Large intestine (tissue), 12 donors: ENCODE results near the gene MFSD2A. TPM values are rescaled to one million over a fixed set of nuclear protein-coding genes. Genes with fewer than 3 reads are reported as not detected.
A peak's percentile ranks its signal among the peaks of the same experiment; 100 is the strongest.
"Not testable (repeated sequence)": the region's sequence is repeated elsewhere in the genome, so short reads cannot be mapped to it uniquely, and the experiment has no call there.

Experiments
- DNase-seq, 2 donors: peaks; one replicate each; pipeline versions ENCODE4 v3.0.0 to v3.0.0-alpha.2; 2013
- H3K27ac ChIP-seq: one replicate; pipeline ENCODE4 v1.5.1; 2013; ENCODE audit warnings: low read length
- H3K27me3 ChIP-seq: 2 replicates; pipeline ENCODE4 v1.6.1; 2013; ENCODE audit warnings: low read length; ENCODE audit not compliant: control insufficient read depth, insufficient read depth
- H3K36me3 ChIP-seq: 2 replicates; pipeline ENCODE4 v1.6.1; 2013; ENCODE audit warnings: low read length; ENCODE audit not compliant: control insufficient read depth, insufficient read depth
- H3K4me1 ChIP-seq: one replicate; pipeline ENCODE4 v1.6.1; 2013; ENCODE audit warnings: low read length; ENCODE audit not compliant: control insufficient read depth, insufficient read depth
- H3K4me3 ChIP-seq: one replicate; pipeline ENCODE4 v1.5.1; 2013; ENCODE audit warnings: low read length
- H3K9me3 ChIP-seq: one replicate; pipeline ENCODE4 v1.6.1; 2013; ENCODE audit warnings: mild to moderate bottlenecking, low read depth, low read length, moderate library complexity; ENCODE audit not compliant: control insufficient read depth
- WGBS: methylation state at CpG from one replicate; pipeline ENCODE4 v1.1.5; 2013; ENCODE audit warnings: low lambda C conversion rate; ENCODE audit not compliant: insufficient coverage; 5-methylcytosine and 5-hydroxymethylcytosine counted together
- long read RNA-seq, 11 donors: transcript quantifications; one replicate each; lab custom pipeline, GENCODE V29; 2026
- polyA plus RNA-seq: library from polyadenylated mRNA; unstranded; fragments of 120-200 nt; gene quantifications from one replicate; pipeline ENCODE4 v1.2.1, GENCODE V29; 2013

MFSD2A gene
- 27.1 TPM for polyA plus RNA-seq
- long read RNA-seq, donor 1: 0 reads
- long read RNA-seq, donor 2, transcript MFSD2A-202 (14 exons, 2,154 nt): major isoform, 6 of 6 reads
- long read RNA-seq, donor 2, partial matches to known transcripts: 0 of 6 reads
- long read RNA-seq, donor 2, other reads (novel, unspliced or antisense): 0 of 6 reads
- long read RNA-seq, donor 3: 0 reads
- long read RNA-seq, donor 4: 0 reads
- long read RNA-seq, donor 5: 0 reads
- long read RNA-seq, donor 6, transcript MFSD2A-202 (14 exons, 2,154 nt): major isoform, 5 of 5 reads
- long read RNA-seq, donor 6, partial matches to known transcripts: 0 of 5 reads
- long read RNA-seq, donor 6, other reads (novel, unspliced or antisense): 0 of 5 reads
- long read RNA-seq, donor 7, partial matches to known transcripts: 0 of 1 reads
- long read RNA-seq, donor 7, other reads (novel, unspliced or antisense): 0 of 1 reads
- long read RNA-seq, donor 8, partial matches to known transcripts: 5 of 9 reads
- long read RNA-seq, donor 8, other reads (novel, unspliced or antisense): 0 of 9 reads
- long read RNA-seq, donor 9: 0 reads
- long read RNA-seq, donor 10, transcript MFSD2A-202 (14 exons, 2,154 nt): major isoform, 6 of 6 reads
- long read RNA-seq, donor 10, partial matches to known transcripts: 0 of 6 reads
- long read RNA-seq, donor 10, other reads (novel, unspliced or antisense): 0 of 6 reads
- long read RNA-seq, donor 11, partial matches to known transcripts: 5 of 7 reads
- long read RNA-seq, donor 11, other reads (novel, unspliced or antisense): 0 of 7 reads

DNA sequence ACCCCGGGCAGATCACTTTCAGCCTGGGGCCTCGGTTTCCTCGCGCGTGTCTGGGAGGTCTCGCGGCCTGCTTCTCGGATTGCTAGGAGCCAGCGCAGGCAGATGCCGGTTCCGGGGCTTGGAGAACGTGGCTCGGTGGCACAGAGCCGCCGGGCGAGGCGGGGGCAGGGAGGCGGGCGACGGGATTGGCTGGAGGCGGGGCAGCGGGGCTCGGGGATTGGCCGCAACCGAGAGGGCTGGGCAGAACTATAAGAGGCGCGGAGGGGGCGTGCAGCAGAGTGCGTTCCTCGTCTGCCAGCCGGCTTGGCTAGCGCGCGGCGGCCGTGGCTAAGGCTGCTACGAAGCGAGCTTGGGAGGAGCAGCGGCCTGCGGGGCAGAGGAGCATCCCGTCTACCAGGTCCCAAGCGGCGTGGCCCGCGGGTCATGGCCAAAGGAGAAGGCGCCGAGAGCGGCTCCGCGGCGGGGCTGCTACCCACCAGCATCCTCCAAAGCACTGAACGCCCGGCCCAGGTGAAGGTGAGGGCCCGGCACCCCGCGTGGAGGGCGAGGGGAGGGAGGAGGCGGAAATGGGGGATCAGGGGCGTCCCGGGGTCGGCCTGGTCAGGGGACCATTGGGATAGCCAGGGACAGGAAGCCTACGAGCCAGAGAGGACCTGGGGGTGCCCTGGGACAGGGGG lies at the start of gene MFSD2A:
Gene MFSD2A (plus strand): TSS at position 276 of the 677 bp plus-strand sequence. CDS start 148 bp downstream, at position 424.
- peak within 1 kb of the TSS; percentile 75 for H3K4me3 ChIP-seq
- no peaks in the 10 kb centered on the region for H3K27me3 ChIP-seq
- peak; percentile 83 to 91 for DNase-seq
- no peaks in the 10 kb centered on the region for H3K9me3 ChIP-seq
- H3K36me3 ChIP-seq: peaks cover 5% of the 10 kb centered on the region
- peaks cover 15% of the 10 kb centered on the region for H3K4me1 ChIP-seq
- WGBS: no CpG with 5 or more reads among the region's 62 CpGs
- peak within 1 kb of the TSS; percentile 39 for H3K27ac ChIP-seq

DNA sequence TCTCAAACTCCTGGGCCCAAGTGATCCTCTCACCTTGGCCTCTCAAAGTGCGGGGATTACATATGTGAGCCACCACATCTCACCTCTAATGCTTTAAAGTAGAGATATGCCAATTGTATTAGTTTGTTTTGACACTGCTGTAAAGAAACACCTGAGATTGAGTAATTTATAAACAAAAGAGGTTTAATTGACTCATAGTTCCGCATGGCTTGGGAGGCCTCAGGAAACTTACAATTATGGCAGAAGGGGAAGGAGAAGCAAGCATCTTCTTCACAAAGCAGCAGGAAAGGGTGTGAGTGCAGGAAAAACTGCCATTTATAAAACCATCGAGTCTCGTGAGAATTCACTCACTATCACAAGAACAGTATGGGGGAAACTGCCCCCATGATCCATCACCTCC lies 49.8 kb upstream of the MFSD2A start:
- Histone ChIP-seq H3K9me3 (no peaks in the 10 kb centered on the region), H3K36me3 (no peaks in the 10 kb centered on the region), H3K27me3 (peaks cover 11% of the 10 kb centered on the region), H3K27ac (no peak overlapping the region), H3K4me3 (no peak overlapping the region), H3K4me1 (no peaks in the 10 kb centered on the region)
- DNase-seq: peak in 1 of 2 donors; percentile 0
- no CpG with 5 or more reads among the region's 4 CpGs for WGBS

DNA sequence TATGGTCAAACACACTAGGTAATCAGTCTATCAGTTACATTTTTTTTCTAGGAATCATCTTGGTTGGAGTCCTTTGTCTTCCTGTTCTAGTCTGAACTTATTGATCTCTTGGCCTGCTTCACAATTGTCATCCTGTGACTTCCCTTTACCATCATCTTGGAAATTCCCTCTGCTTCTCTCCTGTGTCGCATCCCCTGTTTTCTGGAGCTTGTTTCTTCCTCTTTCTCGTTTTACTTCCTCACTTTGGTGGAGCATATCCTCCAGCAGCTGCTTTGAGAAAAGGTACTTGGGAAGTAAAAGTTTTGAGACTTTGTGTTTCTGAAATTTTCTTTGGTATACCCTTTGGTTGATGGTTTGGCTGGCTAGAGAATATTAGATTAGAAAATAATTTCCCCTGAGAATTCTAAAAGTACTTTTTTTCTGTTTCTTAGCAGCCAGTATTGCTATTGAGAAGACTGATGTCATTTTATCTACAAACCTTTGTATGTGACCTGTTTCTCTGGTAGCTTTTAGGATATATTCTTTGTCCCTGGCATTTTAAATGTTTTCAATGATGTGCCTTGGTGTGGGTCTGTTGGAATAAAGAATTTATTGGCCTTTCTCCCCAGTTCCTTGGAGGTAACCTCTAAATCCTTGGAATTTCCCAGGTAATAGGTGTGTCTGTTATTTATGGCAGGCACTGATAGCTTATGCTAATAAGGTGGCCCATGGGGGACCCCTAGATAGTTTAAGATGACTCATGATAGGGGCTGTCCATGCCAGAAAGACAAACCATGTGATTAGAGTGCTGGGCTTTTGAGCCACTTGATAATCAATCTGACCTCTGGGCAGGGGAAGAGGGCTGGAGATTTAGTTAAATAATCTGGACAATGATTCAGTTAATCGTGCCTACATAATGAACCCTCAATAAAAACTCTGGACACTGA lies 47.2 kb upstream of the MFSD2A start:
- DNase-seq: no peak
- WGBS: no CpG with 5 or more reads among the region's 3 CpGs
- Histone ChIP-seq H3K36me3 (no peaks in the 10 kb centered on the region), H3K4me3 (no peak overlapping the region), H3K27me3 (peaks cover 5% of the 10 kb centered on the region), H3K9me3 (no peaks in the 10 kb centered on the region), H3K4me1 (no peaks in the 10 kb centered on the region), H3K27ac (no peak overlapping the region)

DNA sequence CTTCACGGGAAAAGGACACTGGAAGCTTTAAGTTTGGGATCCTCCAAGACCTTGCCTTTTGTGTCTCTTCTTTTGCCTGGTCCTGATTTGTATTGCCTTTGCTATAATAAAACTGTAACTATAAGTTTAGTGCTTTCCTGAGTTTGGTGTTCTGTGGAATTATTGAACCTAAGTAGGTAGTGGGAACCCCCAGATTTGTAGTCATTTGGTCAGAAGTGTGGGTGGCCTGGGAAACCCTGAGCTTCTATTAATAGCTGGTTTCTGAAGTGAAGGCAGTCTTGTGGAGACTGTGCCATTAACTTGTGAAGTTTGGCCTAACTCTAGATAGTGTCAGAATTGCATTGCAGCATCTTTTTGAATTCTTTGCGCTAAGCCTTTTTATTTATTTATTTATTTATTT lies 46.4 kb upstream of the MFSD2A start:
- Histone ChIP-seq H3K27ac (no peak overlapping the region), H3K9me3 (no peaks in the 10 kb centered on the region), H3K4me1 (no peaks in the 10 kb centered on the region), H3K36me3 (no peaks in the 10 kb centered on the region), H3K27me3 (no peaks in the 10 kb centered on the region), H3K4me3 (no peak overlapping the region)
- no CpG with 5 or more reads among the region's 2 CpGs for WGBS
- no peak for DNase-seq

DNA sequence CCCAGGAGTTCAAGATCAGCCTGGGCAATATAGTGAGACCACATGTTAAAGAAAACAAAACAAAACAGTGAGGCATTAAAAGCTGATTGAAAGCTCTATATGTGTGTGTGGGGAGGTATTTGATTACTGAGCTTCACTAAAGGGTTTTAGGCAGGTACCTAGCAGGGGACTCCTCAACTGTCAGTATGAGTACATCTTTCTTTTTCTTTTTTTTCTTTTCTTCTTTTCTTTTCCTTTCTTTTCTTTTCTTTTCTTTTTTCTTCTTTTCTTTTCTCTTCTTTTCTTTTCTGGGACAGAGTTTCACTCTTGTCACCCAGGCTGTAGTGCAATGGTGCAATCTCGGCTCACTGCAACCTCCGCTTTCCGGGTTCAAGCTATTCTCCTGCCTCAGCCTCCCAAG lies 44.7 kb upstream of the MFSD2A start:
- Histone ChIP-seq H3K9me3 (no peaks in the 10 kb centered on the region), H3K27me3 (no peaks in the 10 kb centered on the region), H3K27ac (no peak overlapping the region), H3K4me3 (no peak overlapping the region), H3K36me3 (no peaks in the 10 kb centered on the region), H3K4me1 (no peaks in the 10 kb centered on the region)
- no CpG with 5 or more reads among the region's 3 CpGs for WGBS
- DNase-seq: no peak

DNA sequence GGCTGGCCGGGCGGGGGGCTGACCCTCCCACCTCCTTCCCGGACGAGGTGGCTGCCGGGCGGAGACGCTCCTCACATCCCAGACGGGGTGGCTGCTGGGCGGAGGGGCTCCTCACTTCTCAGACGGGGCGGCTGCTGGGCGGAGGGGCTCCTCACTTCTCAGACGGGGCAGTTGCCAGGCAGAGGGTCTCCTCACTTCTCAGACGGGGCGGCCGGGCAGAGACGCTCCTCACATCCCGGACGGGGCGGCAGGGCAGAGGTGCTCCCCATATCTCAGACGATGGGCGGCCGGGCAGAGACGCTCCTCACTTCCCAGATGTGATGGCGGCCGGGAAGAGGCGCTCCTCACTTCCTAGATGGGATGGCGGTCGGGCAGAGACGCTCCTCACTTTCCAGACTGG lies 41.8 kb upstream of the MFSD2A start:
- no CpG with 5 or more reads among the region's 30 CpGs for WGBS
- H3K36me3 ChIP-seq, DNase-seq: not testable (repeated sequence)

DNA sequence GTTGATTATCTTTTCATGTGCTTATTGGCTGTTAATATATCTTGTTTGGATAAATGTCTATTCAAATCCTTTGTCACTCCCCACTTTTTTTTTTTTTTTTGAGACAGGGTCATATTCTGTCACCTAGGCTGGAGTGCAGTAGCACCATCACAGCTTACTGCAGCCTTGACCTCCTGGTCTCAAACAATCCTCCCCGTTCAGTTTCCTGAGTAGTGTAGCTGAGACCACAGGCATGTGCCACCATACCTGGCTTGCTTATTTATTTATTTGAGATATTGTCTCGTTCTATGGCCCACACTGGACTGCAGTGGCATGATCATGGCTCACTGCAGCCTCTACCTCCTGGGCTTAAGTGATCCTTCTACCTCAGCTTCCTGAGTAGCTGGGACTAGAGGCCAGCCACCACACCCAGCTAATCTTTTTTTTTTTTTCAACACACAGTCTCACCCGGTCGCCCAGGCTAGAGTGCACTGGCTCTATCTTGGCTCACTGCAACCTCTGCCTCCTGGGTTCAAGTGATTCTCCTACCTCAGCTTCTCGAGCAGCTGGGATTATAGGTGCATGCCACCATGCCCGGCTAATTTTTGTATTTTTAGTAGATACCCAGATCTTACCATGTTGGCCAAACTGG lies 39.3 kb upstream of the MFSD2A start:
- Histone ChIP-seq H3K9me3 (no peaks in the 10 kb centered on the region), H3K36me3 (no peaks in the 10 kb centered on the region), H3K27me3 (no peaks in the 10 kb centered on the region), H3K4me3 (no peak overlapping the region), H3K27ac (no peak overlapping the region), H3K4me1 (peaks cover 3% of the 10 kb centered on the region)
- 60% methylated on average over 1 of the region's 6 CpGs for WGBS
- no peak for DNase-seq

More for the DNA sequence above, 41.8 kb upstream of the MFSD2A start:
- not testable (repeated sequence) for H3K9me3 ChIP-seq, H3K27me3 ChIP-seq, H3K4me1 ChIP-seq, H3K27ac ChIP-seq, H3K4me3 ChIP-seq

DNA sequence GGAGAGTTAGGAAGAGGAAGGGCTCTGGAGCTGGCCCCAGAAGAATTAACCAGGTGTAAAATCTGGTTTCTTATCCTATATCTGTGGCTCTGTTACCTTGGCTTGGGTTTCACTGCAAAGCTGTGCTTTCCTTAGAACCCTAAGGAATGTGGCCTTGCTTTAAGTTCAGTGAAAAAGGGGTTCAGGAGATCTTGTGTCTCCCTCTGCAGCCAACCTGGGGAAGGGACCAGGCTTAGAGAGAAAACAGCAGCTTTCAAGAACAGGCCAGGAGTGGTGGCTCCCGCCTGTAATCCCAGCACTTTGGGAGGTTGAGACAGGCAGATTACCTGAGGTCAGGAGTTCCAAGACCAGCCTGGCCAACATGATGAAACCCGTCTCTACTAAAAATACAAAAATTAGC lies 37.1 kb upstream of the MFSD2A start:
- Histone ChIP-seq H3K27ac (no peak overlapping the region), H3K4me3 (no peak overlapping the region), H3K9me3 (no peaks in the 10 kb centered on the region), H3K27me3 (peaks cover 6% of the 10 kb centered on the region), H3K4me1 (peaks cover 3% of the 10 kb centered on the region), H3K36me3 (no peaks in the 10 kb centered on the region)
- WGBS: no CpG with 5 or more reads among the region's 2 CpGs
- no peak for DNase-seq

DNA sequence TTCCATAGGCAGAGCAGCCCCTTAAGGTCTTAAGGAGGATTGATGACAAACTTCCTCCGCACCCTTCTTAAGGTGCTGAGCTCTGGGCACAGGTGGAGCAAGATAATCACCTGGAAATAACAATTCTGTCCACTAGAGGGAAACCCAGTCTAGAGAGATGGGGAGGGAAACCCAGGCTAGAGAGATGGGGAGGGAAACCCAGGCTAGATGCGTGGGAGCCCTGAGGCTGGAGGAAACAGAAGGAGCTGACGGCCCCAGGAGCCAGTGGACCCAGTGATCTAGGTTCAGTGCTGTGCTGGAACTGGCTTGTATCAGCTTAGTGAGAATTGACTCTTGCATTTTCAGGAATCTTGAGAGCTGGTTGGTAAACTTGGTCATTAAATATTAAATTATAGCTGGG lies 35.4 kb upstream of the MFSD2A start:
- peak; percentile 62 to 72 for DNase-seq
- no peak overlapping the region for H3K4me3 ChIP-seq
- no peaks in the 10 kb centered on the region for H3K9me3 ChIP-seq
- peaks cover 6% of the 10 kb centered on the region for H3K27me3 ChIP-seq
- H3K36me3 ChIP-seq: no peaks in the 10 kb centered on the region
- WGBS: no CpG with 5 or more reads among the region's 3 CpGs
- H3K27ac ChIP-seq: no peak overlapping the region
- H3K4me1 ChIP-seq: peaks cover 3% of the 10 kb centered on the region
